Large intestine (tissue), 3 donors: ENCODE data around the gene ATP8A1. TPM values are rescaled to one million over a fixed set of nuclear protein-coding genes. Genes with fewer than 3 reads are reported as not detected.

ENCODE experiments used
- DNase-seq, 2 donors: peaks; one replicate each; pipeline versions ENCODE4 v3.0.0 to v3.0.0-alpha.2; 2013
- H3K27ac ChIP-seq: one replicate; pipeline ENCODE4 v1.5.1; 2013; ENCODE audit warnings: low read length
- H3K27me3 ChIP-seq: 2 replicates; pipeline ENCODE4 v1.6.1; 2013; ENCODE audit warnings: low read length; ENCODE audit not compliant: control insufficient read depth, insufficient read depth
- H3K36me3 ChIP-seq: 2 replicates; pipeline ENCODE4 v1.6.1; 2013; ENCODE audit warnings: low read length; ENCODE audit not compliant: control insufficient read depth, insufficient read depth
- H3K4me1 ChIP-seq: one replicate; pipeline ENCODE4 v1.6.1; 2013; ENCODE audit warnings: low read length; ENCODE audit not compliant: control insufficient read depth, insufficient read depth
- H3K4me3 ChIP-seq: one replicate; pipeline ENCODE4 v1.5.1; 2013; ENCODE audit warnings: low read length
- H3K9me3 ChIP-seq: one replicate; pipeline ENCODE4 v1.6.1; 2013; ENCODE audit warnings: mild to moderate bottlenecking, low read depth, low read length, moderate library complexity; ENCODE audit not compliant: control insufficient read depth
- WGBS: methylation state at CpG from one replicate; pipeline ENCODE4 v1.1.5; 2013; ENCODE audit warnings: low lambda C conversion rate; ENCODE audit not compliant: insufficient coverage; 5-methylcytosine and 5-hydroxymethylcytosine counted together
- polyA plus RNA-seq: library from polyadenylated mRNA; unstranded; fragments of 120-200 nt; gene quantifications from one replicate; pipeline ENCODE4 v1.2.1, GENCODE V29; 2013

Gene ATP8A1
- polyA plus RNA-seq, 1 donor, result 58.8 TPM

GRCh38 chr4:42458657-42459056, 198.2 kb downstream of the ATP8A1 start:
- no peak overlapping the region for H3K4me3 ChIP-seq
- WGBS, result 67% methylated on average over 1 of the region's 3 CpGs
- H3K9me3 ChIP-seq, result no peaks in the 10 kb centered on the region
- peaks cover 4% of the 10 kb centered on the region for H3K4me1 ChIP-seq
- H3K36me3 ChIP-seq, result peaks cover 14% of the 10 kb centered on the region
- H3K27ac ChIP-seq, result no peak overlapping the region
- no peaks in the 10 kb centered on the region for H3K27me3 ChIP-seq
- DNase-seq, result no peak

- Histone ChIP-seq H3K4me1 (peaks cover 4% of the 10 kb centered on the region), H3K27ac (no peak overlapping the region), H3K27me3 (no peaks in the 10 kb centered on the region), H3K4me3 (no peak overlapping the region), H3K36me3 (peaks cover 14% of the 10 kb centered on the region), H3K9me3 (no peaks in the 10 kb centered on the region)
- no peak for DNase-seq
- no CpG with 5 or more reads among the region's 2 CpGs for WGBS
Measured at GRCh38 chr4:42454755-42455420, 202.0 kb downstream of the ATP8A1 start.

- peaks cover 4% of the 10 kb centered on the region for H3K4me1 ChIP-seq
- H3K27me3 ChIP-seq, result no peaks in the 10 kb centered on the region
- H3K9me3 ChIP-seq, result no peaks in the 10 kb centered on the region
- H3K36me3 ChIP-seq, result peaks cover 17% of the 10 kb centered on the region
- no peak for DNase-seq
- no CpG with 5 or more reads among the region's 1 CpG for WGBS
- H3K27ac ChIP-seq, result no peak overlapping the region
- no peak overlapping the region for H3K4me3 ChIP-seq
Measured at GRCh38 chr4:42453612-42454011, 203.3 kb downstream of the ATP8A1 start.

DNA sequence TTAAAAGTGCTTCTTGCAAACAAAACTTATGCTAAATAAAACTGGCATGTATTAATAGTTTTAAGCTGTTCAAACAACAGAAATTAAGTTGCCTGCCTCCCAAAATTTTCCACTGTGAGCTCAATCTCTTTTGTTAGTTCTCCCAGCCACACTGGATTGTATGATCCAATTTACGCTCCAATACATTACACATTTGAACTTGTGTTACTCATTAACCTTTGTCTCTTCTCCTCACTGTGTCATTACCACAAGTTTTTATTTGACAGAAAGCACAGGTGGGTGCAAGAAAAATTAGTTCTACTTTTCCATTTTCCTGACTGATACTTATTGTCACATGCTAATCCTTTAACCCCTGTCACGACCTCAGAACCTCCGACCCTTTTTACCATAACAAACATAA, 204.1 kb downstream of the ATP8A1 start:
- Histone ChIP-seq H3K4me1 (peaks cover 4% of the 10 kb centered on the region), H3K27me3 (no peaks in the 10 kb centered on the region), H3K4me3 (no peak overlapping the region), H3K9me3 (no peaks in the 10 kb centered on the region), H3K27ac (no peak overlapping the region), H3K36me3 (peaks cover 19% of the 10 kb centered on the region)
- DNase-seq, result peak in 1 of 2 donors; percentile 40
- 13% methylated on average over 1 of the region's 3 CpGs for WGBS

GRCh38 chr4:42446823-42447222, 210.1 kb downstream of the ATP8A1 start:
- Histone ChIP-seq H3K9me3 (no peaks in the 10 kb centered on the region), H3K36me3 (peaks cover 39% of the 10 kb centered on the region), H3K27ac (no peak overlapping the region), H3K27me3 (no peaks in the 10 kb centered on the region), H3K4me3 (no peak overlapping the region), H3K4me1 (no peaks in the 10 kb centered on the region)
- WGBS, result 82% methylated on average over 3 of the region's 5 CpGs
- no peak for DNase-seq

DNA sequence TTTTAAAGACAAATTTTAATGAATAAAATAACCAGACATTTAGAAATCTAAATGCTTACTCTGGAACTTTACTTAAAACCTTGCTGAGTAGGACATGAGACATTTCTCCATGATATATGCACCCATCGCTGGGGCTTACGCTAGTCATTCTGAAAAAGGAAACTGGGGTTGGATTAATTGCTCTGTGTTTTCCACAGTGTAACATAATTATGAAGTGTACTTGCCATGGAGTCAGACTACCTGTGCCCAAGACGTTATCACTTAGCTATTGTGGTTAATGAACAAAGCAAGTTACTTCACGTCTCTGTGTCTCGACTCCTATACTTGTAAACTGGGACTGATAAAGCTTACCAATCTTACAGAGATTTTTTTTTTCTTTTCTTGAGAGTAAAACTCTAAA, 211.9 kb downstream of the ATP8A1 start:
- H3K4me1 ChIP-seq, result no peaks in the 10 kb centered on the region
- 100% methylated on average over 1 of the region's 5 CpGs for WGBS
- H3K9me3 ChIP-seq, result no peaks in the 10 kb centered on the region
- no peaks in the 10 kb centered on the region for H3K27me3 ChIP-seq
- peaks cover 28% of the 10 kb centered on the region for H3K36me3 ChIP-seq
- H3K27ac ChIP-seq, result no peak overlapping the region
- no peak for DNase-seq
- no peak overlapping the region for H3K4me3 ChIP-seq

- DNase-seq, result no peak
- Histone ChIP-seq H3K27ac (no peak overlapping the region), H3K27me3 (no peaks in the 10 kb centered on the region), H3K36me3 (peaks cover 30% of the 10 kb centered on the region), H3K9me3 (no peaks in the 10 kb centered on the region), H3K4me3 (no peak overlapping the region), H3K4me1 (no peaks in the 10 kb centered on the region)
- WGBS, result no CpG with 5 or more reads among the region's 2 CpGs
Measured at GRCh38 chr4:42442601-42443000, 214.3 kb downstream of the ATP8A1 start.

DNA sequence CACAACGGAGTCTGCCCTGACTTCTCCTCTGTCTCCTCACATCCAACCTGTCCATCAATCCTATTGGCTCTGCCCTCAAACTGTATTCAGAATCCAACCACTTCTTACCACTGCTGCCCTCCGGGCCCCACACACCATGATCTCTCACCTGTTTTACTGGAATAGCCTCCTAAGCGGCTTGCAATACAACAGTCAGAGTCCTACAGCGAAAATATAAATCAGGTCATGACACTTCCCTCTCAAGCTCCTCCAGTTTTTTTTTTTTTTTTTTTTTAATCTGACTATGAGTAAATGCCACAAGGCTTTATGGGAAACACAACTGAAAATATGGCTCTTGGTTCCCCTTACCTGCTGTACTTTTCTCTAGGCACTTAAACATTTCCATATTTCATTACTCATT, 216.8 kb downstream of the ATP8A1 start:
- Histone ChIP-seq H3K4me3 (no peak overlapping the region), H3K27me3 (no peaks in the 10 kb centered on the region), H3K36me3 (peaks cover 40% of the 10 kb centered on the region), H3K9me3 (no peaks in the 10 kb centered on the region), H3K4me1 (no peaks in the 10 kb centered on the region), H3K27ac (no peak overlapping the region)
- no peak for DNase-seq
- WGBS, result 100% methylated on average over 1 of the region's 4 CpGs

DNA sequence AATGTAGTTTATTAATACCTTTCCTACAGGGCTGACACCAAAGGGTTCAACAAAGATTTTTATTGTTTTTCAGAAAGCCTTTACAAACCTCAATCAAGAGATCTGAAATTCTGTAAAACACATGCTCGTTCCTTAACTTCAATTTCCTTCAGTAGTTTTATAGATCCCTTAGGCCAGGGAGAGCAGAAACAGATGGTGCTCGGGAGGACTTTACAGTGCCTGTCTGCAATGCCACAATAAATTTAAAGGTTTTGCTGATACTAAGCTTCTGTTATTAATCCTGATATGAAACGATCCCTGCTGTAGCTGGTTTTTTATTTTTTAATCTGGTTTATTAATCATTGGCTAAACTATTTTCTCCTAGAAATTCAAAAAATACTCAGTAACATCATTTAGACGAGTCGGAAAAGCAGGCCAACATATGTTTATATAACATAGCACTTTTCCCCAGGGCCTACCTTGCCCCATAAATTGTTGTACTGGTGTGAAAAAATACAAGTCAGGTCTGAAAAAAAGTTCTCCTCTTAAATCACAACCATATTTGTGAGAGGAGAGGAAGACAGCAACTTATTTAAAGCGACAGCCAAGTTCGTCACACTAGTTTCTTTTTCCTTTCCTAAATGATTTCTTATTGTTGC, 219.9 kb downstream of the ATP8A1 start:
- WGBS, result 68% methylated on average over 3 of the region's 7 CpGs
- Histone ChIP-seq H3K27me3 (no peaks in the 10 kb centered on the region), H3K27ac (no peak overlapping the region), H3K9me3 (no peaks in the 10 kb centered on the region), H3K4me1 (no peaks in the 10 kb centered on the region), H3K4me3 (no peak overlapping the region), H3K36me3 (peaks cover 31% of the 10 kb centered on the region)
- no peak for DNase-seq

DNA sequence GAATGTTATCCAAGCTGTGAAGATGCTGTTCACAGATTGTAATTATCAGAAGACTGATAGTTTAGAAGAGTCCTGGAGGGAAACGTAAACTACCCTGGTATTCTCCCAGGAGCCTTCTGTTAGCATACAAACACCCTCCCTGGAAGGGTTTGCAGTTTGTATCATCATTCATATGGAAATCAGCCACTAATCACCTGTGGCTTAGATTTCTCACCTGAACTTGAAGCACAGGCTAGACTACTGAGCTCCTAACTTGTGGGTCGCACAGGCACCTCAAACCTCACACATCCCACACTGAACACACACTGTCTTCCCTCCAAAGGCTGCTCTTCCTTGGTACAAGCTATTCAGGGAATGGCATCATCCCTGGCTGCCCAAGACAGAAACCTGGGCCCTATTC, 228.9 kb downstream of the ATP8A1 start:
- no peak overlapping the region for H3K4me3 ChIP-seq
- H3K4me1 ChIP-seq, result no peaks in the 10 kb centered on the region
- no CpG with 5 or more reads among the region's 2 CpGs for WGBS
- H3K36me3 ChIP-seq, result peaks cover 6% of the 10 kb centered on the region
- H3K27ac ChIP-seq, result no peak overlapping the region
- DNase-seq, result no peak
- H3K9me3 ChIP-seq, result no peaks in the 10 kb centered on the region
- no peaks in the 10 kb centered on the region for H3K27me3 ChIP-seq
